ENCODE results near the gene TMEM175.
"Not testable (repeated sequence)": the region's sequence is repeated elsewhere in the genome, so short reads cannot be mapped to it uniquely, and the experiment has no call there.

TMEM175 gene

GRCh38 chr4:971666-972500 is 39.6 kb downstream of the TMEM175 start:
- no peak for DNase-seq (ENCODE audit: insufficient read length, low spot score)
- TF ChIP-seq POU2F2 (IDR thresholded peaks at IDR 0.05; ENCODE audit: low read depth, low read length) (no peak), SPI1 (IDR thresholded peaks at IDR 0.05; ENCODE audit: low read depth, low read length) (no peak), POLR2AphosphoS5 (IDR thresholded peaks at IDR 0.05; ENCODE audit: low read depth, low read length) (no peak), POLR2A (IDR thresholded peaks at IDR 0.05; ENCODE audit: low read depth, low read length) (no peak), PAX5 (IDR thresholded peaks at IDR 0.05; ENCODE audit: insufficient read depth, low read length, severe bottlenecking) (no peak), TAF1 (IDR thresholded peaks at IDR 0.05; ENCODE audit: low read depth, low read length) (no peak)
- no peak for FAIRE-seq

DNA sequence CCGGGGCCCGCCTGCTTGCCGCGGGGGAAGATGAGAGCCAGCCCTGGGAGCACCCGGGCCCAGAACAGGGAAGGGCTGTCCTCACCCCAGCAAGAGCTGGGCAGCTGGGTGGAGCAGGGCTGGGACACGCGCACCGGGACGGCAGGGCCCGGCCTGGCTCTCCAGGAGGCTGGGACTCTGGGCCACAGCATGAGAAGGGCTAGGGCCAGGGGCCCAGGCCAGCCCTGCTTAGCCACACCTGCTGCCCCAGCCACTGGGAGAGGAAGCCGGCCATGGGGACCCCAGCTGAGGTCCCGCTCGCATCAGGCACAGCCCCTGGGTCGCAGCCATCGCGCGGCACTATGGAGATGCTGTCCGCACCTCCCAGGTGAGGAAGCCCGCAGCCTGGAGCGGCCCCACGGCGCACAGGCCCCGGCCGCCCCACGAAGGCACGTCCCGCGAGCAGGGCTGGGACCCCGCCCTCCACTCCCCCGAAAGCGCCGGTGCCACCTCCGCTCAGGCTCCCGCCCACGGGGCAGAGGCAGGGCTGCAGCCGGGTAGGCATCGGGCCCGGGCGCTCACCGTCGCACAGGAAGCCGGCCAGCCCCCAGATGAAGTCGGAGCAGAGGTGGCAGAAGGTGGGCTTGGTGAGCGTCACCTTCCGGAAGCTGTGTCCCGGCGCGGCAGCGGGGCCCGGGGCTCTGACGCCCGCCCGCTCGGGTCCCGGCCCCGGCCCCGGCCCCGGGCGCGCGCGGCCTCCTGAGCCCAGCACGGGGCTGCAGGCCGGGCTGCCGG is 40.6 kb downstream of the TMEM175 start:
- no peak for TF ChIP-seq POU2F2 (IDR thresholded peaks at IDR 0.05; ENCODE audit: low read depth, low read length)
- no peak for TF ChIP-seq POLR2A (IDR thresholded peaks at IDR 0.05; ENCODE audit: low read depth, low read length)
- TF ChIP-seq SPI1 (IDR thresholded peaks at IDR 0.05; ENCODE audit: low read depth, low read length): no peak
- TF ChIP-seq POLR2AphosphoS5 (IDR thresholded peaks at IDR 0.05; ENCODE audit: low read depth, low read length): no peak
- no peak for TF ChIP-seq PAX5 (IDR thresholded peaks at IDR 0.05; ENCODE audit: insufficient read depth, low read length, severe bottlenecking)
- no peak for TF ChIP-seq TAF1 (IDR thresholded peaks at IDR 0.05; ENCODE audit: low read depth, low read length)
- FAIRE-seq (no peak), DNase-seq (ENCODE audit: insufficient read length, low spot score) (peak; percentile 77)

DNA sequence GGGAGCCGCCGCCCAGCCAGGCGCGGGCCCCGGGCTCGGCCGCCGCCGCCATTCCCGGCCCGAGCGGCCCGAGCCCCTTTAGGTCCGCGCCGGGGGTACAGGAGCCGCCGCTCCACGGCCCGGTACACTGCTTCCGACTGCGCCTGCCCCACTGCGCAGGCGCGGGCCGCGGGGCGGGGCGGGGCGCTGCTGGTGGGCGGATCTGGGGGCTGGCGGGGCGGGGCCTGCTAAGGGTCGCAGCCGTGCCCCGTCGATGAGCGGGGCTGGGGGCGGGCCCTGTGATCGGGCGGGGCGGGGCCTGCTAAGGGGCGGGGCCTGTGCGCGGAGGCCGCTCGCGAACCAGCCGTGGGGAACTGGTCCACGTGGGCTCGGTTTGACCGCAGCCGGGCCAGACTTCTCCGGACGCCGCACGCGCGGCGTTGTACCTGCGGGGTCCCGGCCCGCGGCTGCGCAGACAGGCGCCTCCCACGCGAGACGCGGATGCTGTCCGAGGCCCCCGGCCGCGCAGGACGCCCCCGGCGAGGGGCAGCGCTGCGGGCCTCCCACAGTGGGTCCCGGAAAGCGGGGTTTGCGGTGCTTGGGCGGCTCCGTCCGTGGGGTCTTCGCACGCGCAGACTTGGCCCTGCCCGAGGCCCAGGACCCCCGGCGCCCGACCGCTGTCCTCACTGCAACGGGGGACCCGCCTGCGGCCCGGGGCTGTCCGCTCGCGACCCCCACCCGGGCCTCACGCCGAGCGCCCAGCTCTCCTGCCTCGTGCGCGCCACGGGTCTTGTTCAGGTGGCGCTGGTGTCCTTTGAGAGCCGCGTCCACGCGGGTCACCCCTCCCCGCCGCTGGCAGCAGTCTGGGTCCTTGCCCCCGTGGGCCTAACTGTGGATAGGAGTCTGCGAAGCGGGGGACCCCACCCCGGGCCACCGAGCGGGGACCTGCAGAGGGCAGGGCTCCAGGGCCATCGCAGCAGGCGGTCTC is 41.5 kb downstream of the TMEM175 start, which contains the start of gene DGKQ:
Gene DGKQ, minus strand, starts transcription at position 139 of the 967 bp plus-strand sequence. Its CDS starts 87 bp downstream, at position 52.
- FAIRE-seq: peak; percentile 79
- DNase-seq (ENCODE audit: insufficient read length, low spot score): peak; percentile 99
- TF ChIP-seq SPI1 (IDR thresholded peaks at IDR 0.05; ENCODE audit: low read depth, low read length): no peak
- TF ChIP-seq POU2F2 (IDR thresholded peaks at IDR 0.05; ENCODE audit: low read depth, low read length): no peak
- TF ChIP-seq PAX5 (IDR thresholded peaks at IDR 0.05; ENCODE audit: insufficient read depth, low read length, severe bottlenecking): no peak
- TF ChIP-seq TAF1 (IDR thresholded peaks at IDR 0.05; ENCODE audit: low read depth, low read length): no peak
- TF ChIP-seq POLR2AphosphoS5 (IDR thresholded peaks at IDR 0.05; ENCODE audit: low read depth, low read length): no peak
- TF ChIP-seq POLR2A (IDR thresholded peaks at IDR 0.05; ENCODE audit: low read depth, low read length): no peak

- TF ChIP-seq SPI1 (IDR thresholded peaks at IDR 0.05; ENCODE audit: low read depth, low read length): no peak
- TF ChIP-seq PAX5 (IDR thresholded peaks at IDR 0.05; ENCODE audit: insufficient read depth, low read length, severe bottlenecking): no peak
- TF ChIP-seq POLR2AphosphoS5 (IDR thresholded peaks at IDR 0.05; ENCODE audit: low read depth, low read length): no peak
- no peak for TF ChIP-seq POU2F2 (IDR thresholded peaks at IDR 0.05; ENCODE audit: low read depth, low read length)
- no peak for TF ChIP-seq TAF1 (IDR thresholded peaks at IDR 0.05; ENCODE audit: low read depth, low read length)
- no peak for TF ChIP-seq POLR2A (IDR thresholded peaks at IDR 0.05; ENCODE audit: low read depth, low read length)
- FAIRE-seq (no peak), DNase-seq (ENCODE audit: insufficient read length, low spot score) (no peak)
These were observed 42.4 kb downstream of the TMEM175 start for GRCh38 chr4:974668-975067.

- not testable (repeated sequence) for DNase-seq (ENCODE audit: insufficient read length, low spot score); FAIRE-seq
These were observed 43.8 kb downstream of the TMEM175 start for GRCh38 chr4:976016-976415.

DNA sequence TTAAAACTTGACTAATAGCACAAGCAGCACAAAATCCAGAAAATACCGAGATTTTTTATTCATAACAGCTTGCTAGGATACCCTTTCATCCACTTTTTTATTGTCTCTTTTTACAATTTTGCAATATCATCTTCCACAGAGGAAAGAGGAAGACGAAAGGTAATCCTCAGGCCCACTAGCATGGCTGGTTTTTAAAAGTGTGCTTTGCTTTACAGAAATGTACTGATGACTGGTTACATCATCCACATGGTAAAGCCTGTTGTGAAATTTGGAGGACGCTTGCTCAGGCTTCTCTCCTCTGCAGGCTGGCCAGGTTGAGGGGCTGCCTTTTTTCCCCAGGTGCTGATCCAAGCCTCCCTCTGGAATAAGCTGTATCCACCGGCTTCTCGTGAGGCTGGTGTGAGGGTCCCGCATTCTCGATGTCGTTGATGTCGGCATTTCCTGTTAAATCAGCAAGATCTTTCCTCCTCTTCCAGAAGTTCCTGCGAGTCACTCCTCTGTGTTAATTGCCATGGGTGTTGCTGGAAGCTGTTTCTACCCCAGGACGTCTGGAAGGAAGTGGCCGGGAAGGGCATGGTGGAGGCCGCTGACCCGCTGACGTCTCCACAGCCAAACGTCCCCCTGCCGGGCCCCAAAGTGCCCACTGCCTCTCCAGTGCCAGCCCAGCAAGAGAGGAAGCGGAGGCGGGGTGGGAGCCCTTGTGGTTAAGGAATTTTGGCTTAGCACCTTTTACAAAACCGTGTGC is 46.9 kb downstream of the TMEM175 start:
- no peak for FAIRE-seq
- DNase-seq (ENCODE audit: insufficient read length, low spot score): no peak
- TF ChIP-seq SPI1 (IDR thresholded peaks at IDR 0.05; ENCODE audit: low read depth, low read length): no peak
- no peak for TF ChIP-seq POU2F2 (IDR thresholded peaks at IDR 0.05; ENCODE audit: low read depth, low read length)

GRCh38 chr4:982291-982690 is 50.0 kb downstream of the TMEM175 start:
- FAIRE-seq (no peak), DNase-seq (ENCODE audit: insufficient read length, low spot score) (no peak)
- TF ChIP-seq PAX5 (IDR thresholded peaks at IDR 0.05; ENCODE audit: insufficient read depth, low read length, severe bottlenecking) (no peak), POLR2AphosphoS5 (IDR thresholded peaks at IDR 0.05; ENCODE audit: low read depth, low read length) (no peak), POU2F2 (IDR thresholded peaks at IDR 0.05; ENCODE audit: low read depth, low read length) (no peak), SPI1 (IDR thresholded peaks at IDR 0.05; ENCODE audit: low read depth, low read length) (no peak), POLR2A (IDR thresholded peaks at IDR 0.05; ENCODE audit: low read depth, low read length) (no peak), TAF1 (IDR thresholded peaks at IDR 0.05; ENCODE audit: low read depth, low read length) (no peak)

GRCh38 chr4:982814-983213 is 50.6 kb downstream of the TMEM175 start:
- no peak for TF ChIP-seq POLR2A (IDR thresholded peaks at IDR 0.05; ENCODE audit: low read depth, low read length)
- TF ChIP-seq PAX5 (IDR thresholded peaks at IDR 0.05; ENCODE audit: insufficient read depth, low read length, severe bottlenecking): no peak
- FAIRE-seq (no peak), DNase-seq (ENCODE audit: insufficient read length, low spot score) (no peak)
